HepG2 (cell line): Measurements from ENCODE around the gene SAMD10. TPM values are rescaled to one million over a fixed set of nuclear protein-coding genes. Genes with fewer than 3 reads are reported as not detected.

Experiments
- ATAD3A ChIP-seq: sonication (generic); formaldehyde crosslinking; IDR thresholded peaks from 2 replicates; pipeline ENCODE4 v1.4.0; 2020; ENCODE audit warnings: missing genetic modification reagents
- DNMT3B ChIP-seq: conservative IDR thresholded peaks from 2 replicates; pipeline ENCODE4 v1.6.1; 2016; ENCODE audit warnings: missing biosample characterization, control low read depth
- HIVEP1 ChIP-seq: sonication (generic); formaldehyde crosslinking; IDR thresholded peaks from 2 replicates; pipeline ENCODE4 v1.4.0; 2020; ENCODE audit warnings: mild to moderate bottlenecking, missing genetic modification reagents
- KLF12 ChIP-seq: sonication (generic); formaldehyde crosslinking; IDR thresholded peaks from 2 replicates; pipeline ENCODE4 v1.4.0; 2020; ENCODE audit warnings: missing genetic modification reagents, borderline replicate concordance
- MATR3 ChIP-seq: sonication (generic); formaldehyde crosslinking; IDR thresholded peaks from 2 replicates; pipeline ENCODE4 v1.4.0; 2020; ENCODE audit warnings: missing genetic modification reagents
- MIER2 ChIP-seq: IDR thresholded peaks from 2 replicates; pipeline ENCODE4 v1.6.1; 2016; ENCODE audit warnings: missing biosample characterization, missing genetic modification reagents
- NFE2L1 ChIP-seq: sonication (generic); formaldehyde crosslinking; IDR thresholded peaks from 2 replicates; pipeline ENCODE4 v1.4.0; 2020; ENCODE audit warnings: missing genetic modification reagents, mild to moderate bottlenecking, borderline replicate concordance
- NFIC ChIP-seq: IDR thresholded peaks from 2 replicates; pipeline ENCODE4 v1.6.1; 2012; ENCODE audit warnings: mild to moderate bottlenecking, low read length, inconsistent platforms
- PAXIP1 ChIP-seq: sonication (generic); formaldehyde crosslinking; conservative IDR thresholded peaks from 2 replicates; pipeline ENCODE4 v1.4.0; 2020; ENCODE audit warnings: mild to moderate bottlenecking, missing genetic modification reagents, moderate library complexity
- POLR2G ChIP-seq: fragments of 200-400 bp; formaldehyde crosslinking; IDR thresholded peaks from 2 replicates; pipeline ENCODE4 v1.6.1; 2018; ENCODE audit warnings: mild to moderate bottlenecking, low read depth, low read length, moderate library complexity
- SMAD3 ChIP-seq: sonication (generic); formaldehyde crosslinking; IDR thresholded peaks from 2 replicates; pipeline ENCODE4 v1.4.0; 2020; ENCODE audit warnings: missing genetic modification reagents
- WIZ ChIP-seq: sonication (generic); formaldehyde crosslinking; IDR thresholded peaks from 2 replicates; pipeline ENCODE4 v1.5.1; 2020; ENCODE audit warnings: mild to moderate bottlenecking, missing genetic modification reagents
- ZBTB14 ChIP-seq: sonication (generic); formaldehyde crosslinking; IDR thresholded peaks from 2 replicates; pipeline ENCODE4 v1.4.0; 2020; ENCODE audit warnings: missing genetic modification reagents
- ZMAT3 ChIP-seq: sonication (generic); formaldehyde crosslinking; conservative IDR thresholded peaks from 2 replicates; pipeline ENCODE4 v1.7.0; 2021; ENCODE audit warnings: missing genetic modification reagents
- ZNF18 ChIP-seq: sonication (generic); formaldehyde crosslinking; IDR thresholded peaks from 2 replicates; pipeline ENCODE4 v1.8.0; 2022; ENCODE audit warnings: mild to moderate bottlenecking, missing genetic modification reagents; ENCODE audit not compliant: insufficient replicate concordance
- ZNF292 ChIP-seq: sonication (generic); formaldehyde crosslinking; IDR thresholded peaks from 2 replicates; pipeline ENCODE4 v1.8.1; 2022; ENCODE audit warnings: mild to moderate bottlenecking, low read depth, missing genetic modification reagents, borderline replicate concordance
- ZNF382 ChIP-seq: sonication (generic); formaldehyde crosslinking; IDR thresholded peaks from 2 replicates; pipeline ENCODE4 v1.5.0; 2020; ENCODE audit warnings: missing genetic modification reagents, mild to moderate bottlenecking, borderline replicate concordance
- ZNF614 ChIP-seq: IDR thresholded peaks from 2 replicates; pipeline ENCODE4 v1.6.1; 2018; ENCODE audit warnings: missing biosample characterization, missing genetic modification reagents, inconsistent platforms, borderline replicate concordance
- ZSCAN9 ChIP-seq: IDR thresholded peaks from 2 replicates; pipeline ENCODE4 v1.6.1; 2016; ENCODE audit warnings: borderline replicate concordance
- polyA plus RNA-seq, 8 experiments: library from polyadenylated mRNA; depleted of rRNA in 3 of 8; stranded (reverse) in 7 of 8; unstranded in 1 of 8; fragments of >200 nt; fragmentation: Illumina TruSeq in 4 of 8; extraction: Trizol in 4 of 8; gene quantifications; 2 replicates each; pipeline versions ENCODE4 v1.2.1 to v1.2.3, GENCODE V29; 2011 to 2016; ENCODE audit warnings: low read depth in 4 of 8, missing spikeins in 1 of 8, mixed read lengths in 1 of 8; ENCODE audit not compliant: insufficient read depth in 1 of 8
- total RNA-seq, 5 experiments: library from RNA; depleted of rRNA; stranded (reverse); fragments of >200 nt; fragmentation: Illumina TruSeq; extraction: Trizol; gene quantifications; 2 replicates each; pipeline ENCODE4 v1.2.3, GENCODE V29; 2016; ENCODE audit warnings: low read depth in 1 of 5
- TF ChIP-seq, protein P1 (sequence below): sonication (generic); formaldehyde crosslinking; IDR thresholded peaks from 2 replicates; pipeline ENCODE4 v1.4.0; 2020; ENCODE audit warnings: missing genetic modification reagents
- TF ChIP-seq, protein P2 (sequence below): sonication (generic); formaldehyde crosslinking; IDR thresholded peaks from 2 replicates; pipeline ENCODE4 v1.4.0; 2020; ENCODE audit warnings: missing genetic modification reagents

The SAMD10 gene
- total and polyA plus RNA-seq, 2 of the 13 experiments (the other 11 are each of a cell fraction or from before 2014, with no cell fraction given): 6.1 to 11.0 TPM

DNA sequence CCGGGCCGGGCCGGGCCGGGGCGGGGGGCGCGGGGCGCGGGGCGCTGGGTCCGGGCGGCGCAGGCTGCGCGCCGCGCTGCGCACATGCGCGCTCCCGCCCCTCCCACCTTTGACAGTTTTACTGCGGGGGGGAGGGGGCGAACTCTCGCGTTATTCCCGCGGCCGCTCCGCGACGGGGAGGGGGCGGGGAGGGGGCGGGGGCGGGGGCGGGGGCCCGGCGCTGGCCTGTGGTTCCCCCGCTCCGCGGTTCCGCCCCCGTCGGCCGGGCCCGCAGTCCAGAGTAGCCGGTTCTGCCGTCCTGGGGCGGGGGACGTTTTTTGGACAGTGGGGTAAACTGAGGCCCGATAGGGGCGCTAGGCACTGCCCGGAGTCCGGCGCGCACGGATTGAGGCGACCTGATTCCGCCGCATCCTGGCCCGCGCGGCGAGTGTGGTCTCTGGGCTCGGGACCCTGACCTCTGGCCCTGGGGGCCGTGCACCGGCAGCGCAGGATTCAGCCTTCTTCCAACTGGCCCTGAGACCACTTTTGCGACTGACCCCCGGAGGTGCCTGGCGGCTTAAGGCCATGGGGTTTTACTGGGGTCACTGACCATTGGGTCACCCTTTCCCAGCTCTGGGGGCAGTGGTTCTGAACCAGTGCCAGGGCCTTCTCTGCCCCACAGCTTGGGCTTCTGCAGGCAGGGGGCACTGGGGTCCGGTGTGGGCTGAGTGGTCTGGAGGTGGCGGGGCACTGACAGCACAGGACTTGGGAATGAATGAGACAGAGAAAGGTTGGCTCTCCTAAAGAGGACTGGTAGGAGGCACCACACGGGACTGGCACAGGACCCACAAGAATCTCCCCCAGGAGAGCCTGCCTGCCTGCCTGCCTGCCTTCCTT, 9.4 kb downstream of the SAMD10 start, which contains the start of gene ZNF512B (continued):
- TF ChIP-seq ZBTB14 (CRISPR knock-in tag) (peak; percentile 23; the same call in 1 of the 2 replicates), ZSCAN9 (CRISPR knock-in tag) (no peak), DNMT3B (CRISPR knock-in tag) (0 out of 2 replicates have a peak, but pooled peaks have one; percentile 53), ZNF292 (no peak), SMAD3 (peak; percentile 44; the same call in 1 of the 2 replicates), MIER2 (CRISPR knock-in tag) (no peak), KLF12 (CRISPR knock-in tag) (no peak), PAXIP1 (peak; percentile 38), NFIC (no peak), MATR3 (CRISPR knock-in tag) (no peak), ZMAT3 (no peak), HIVEP1 (CRISPR knock-in tag) (peak; percentile 87), NFE2L1 (CRISPR knock-in tag) (peak; percentile 54; the same call in 1 of the 2 replicates), ZNF614 (CRISPR knock-in tag) (no peak), WIZ (CRISPR knock-in tag) (peak; percentile 31; the same call in 1 of the 2 replicates), ATAD3A (CRISPR knock-in tag) (no peak), POLR2G (peak; percentile 70), ZNF382 (no peak), ZNF18 (CRISPR knock-in tag) (no peak)
- TF ChIP-seq, protein P1, sequence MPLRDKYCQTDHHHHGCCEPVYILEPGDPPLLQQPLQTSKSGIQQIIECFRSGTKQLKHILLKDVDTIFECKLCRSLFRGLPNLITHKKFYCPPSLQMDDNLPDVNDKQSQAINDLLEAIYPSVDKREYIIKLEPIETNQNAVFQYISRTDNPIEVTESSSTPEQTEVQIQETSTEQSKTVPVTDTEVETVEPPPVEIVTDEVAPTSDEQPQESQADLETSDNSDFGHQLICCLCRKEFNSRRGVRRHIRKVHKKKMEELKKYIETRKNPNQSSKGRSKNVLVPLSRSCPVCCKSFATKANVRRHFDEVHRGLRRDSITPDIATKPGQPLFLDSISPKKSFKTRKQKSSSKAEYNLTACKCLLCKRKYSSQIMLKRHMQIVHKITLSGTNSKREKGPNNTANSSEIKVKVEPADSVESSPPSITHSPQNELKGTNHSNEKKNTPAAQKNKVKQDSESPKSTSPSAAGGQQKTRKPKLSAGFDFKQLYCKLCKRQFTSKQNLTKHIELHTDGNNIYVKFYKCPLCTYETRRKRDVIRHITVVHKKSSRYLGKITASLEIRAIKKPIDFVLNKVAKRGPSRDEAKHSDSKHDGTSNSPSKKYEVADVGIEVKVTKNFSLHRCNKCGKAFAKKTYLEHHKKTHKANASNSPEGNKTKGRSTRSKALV (CRISPR knock-in tag): no peak
- TF ChIP-seq, protein P2, sequence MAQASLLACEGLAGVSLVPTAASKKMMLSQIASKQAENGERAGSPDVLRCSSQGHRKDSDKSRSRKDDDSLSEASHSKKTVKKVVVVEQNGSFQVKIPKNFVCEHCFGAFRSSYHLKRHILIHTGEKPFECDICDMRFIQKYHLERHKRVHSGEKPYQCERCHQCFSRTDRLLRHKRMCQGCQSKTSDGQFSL (CRISPR knock-in tag): peak; percentile 3; the same call in 1 of the 2 replicates
